Midbrain (tissue), 1 donor: ENCODE results near the gene FBN2.

Experiments used
- DNase-seq: peaks from one replicate; lab custom pipeline; 2025; lab: John Stamatoyannopoulos, UW

The FBN2 gene

DNA sequence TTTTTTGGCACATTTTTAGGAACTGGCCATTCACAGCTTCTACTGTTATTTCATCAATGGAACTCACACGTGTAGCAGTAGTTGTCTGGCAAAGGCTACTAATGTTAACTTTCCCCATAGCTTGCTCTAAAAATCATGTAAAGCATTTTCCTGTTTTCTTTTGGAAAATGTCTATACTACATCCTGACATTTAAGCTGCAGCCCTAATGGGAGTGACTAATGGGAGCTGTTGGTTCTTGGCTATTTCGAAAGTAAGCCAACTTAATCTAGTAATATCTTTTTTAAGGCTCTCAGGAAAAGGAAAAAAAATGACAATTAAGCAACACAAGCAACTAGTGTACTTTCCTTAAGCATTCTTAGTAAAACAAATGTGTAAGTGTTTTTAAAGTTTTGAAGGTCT lies 285.3 kb downstream of the FBN2 start:
- no peak for DNase-seq

GRCh38 chr5:128252196-128252595 lies 285.8 kb downstream of the FBN2 start:
- no peak for DNase-seq

DNA sequence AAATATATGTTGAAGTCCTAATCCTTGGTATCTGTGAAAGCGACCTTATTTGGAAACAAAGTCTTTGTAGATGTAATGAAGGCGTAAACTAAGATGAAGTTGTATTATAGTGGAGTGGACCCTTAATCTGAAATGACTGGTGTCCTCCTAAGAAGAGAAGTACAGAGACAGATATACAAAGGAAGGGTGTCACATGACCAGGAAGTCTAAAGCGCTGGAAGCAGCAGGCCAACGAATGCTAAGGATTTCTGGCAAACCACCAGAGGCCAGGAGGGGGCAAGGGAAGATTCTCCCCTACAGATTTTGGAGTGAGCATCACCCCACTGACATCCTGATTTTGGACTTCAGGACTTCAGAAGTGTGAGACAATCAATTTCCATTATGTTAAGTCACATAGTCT lies 292.1 kb downstream of the FBN2 start:
- no peak for DNase-seq

DNA sequence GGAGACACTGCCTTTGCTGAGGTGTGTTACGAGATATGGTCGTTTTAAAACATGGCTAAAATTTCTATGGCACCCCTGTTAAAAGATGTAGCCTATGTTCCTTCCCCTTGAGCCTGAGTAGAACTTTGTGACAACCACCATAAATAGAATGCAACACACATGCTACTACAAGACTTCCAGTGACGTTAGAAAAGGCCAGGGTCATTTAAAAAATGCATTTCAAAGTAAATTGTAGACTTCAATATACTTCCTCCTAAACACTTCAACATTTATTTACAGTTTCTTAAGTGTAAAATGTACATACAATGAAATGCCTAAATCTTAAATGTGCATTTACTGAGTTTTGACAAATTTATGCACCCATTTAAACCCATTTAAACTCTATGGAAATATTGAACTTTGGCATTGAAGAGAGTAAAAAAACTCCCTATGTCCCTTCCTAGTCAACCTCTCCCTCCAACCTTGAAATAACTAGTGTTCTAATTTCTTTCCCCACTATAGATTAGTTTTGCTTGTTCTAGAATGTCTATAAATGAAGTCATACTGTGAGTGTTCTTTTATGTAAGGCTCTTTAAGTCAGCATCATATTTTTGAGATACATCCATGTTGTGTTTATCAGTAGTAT lies 294.0 kb downstream of the FBN2 start:
- DNase-seq: no peak

- DNase-seq: no peak
Observed at GRCh38 chr5:128241051-128241695, 296.9 kb downstream of the FBN2 start.

- no peak for DNase-seq
Observed at GRCh38 chr5:128237546-128237945, 300.5 kb downstream of the FBN2 start.

GRCh38 chr5:128237000-128237399 lies 301.0 kb downstream of the FBN2 start:
- no peak for DNase-seq

- DNase-seq: no peak
Observed at GRCh38 chr5:128236334-128236733, 301.7 kb downstream of the FBN2 start.

- no peak for DNase-seq
Observed at GRCh38 chr5:128234928-128235641, 303.0 kb downstream of the FBN2 start.

GRCh38 chr5:128228521-128228920 lies 309.5 kb downstream of the FBN2 start:
- no peak for DNase-seq

- DNase-seq: no peak
Observed at GRCh38 chr5:128228008-128228407, 310.0 kb downstream of the FBN2 start.

GRCh38 chr5:128225245-128226030 lies 312.6 kb downstream of the FBN2 start:
- no peak for DNase-seq

DNA sequence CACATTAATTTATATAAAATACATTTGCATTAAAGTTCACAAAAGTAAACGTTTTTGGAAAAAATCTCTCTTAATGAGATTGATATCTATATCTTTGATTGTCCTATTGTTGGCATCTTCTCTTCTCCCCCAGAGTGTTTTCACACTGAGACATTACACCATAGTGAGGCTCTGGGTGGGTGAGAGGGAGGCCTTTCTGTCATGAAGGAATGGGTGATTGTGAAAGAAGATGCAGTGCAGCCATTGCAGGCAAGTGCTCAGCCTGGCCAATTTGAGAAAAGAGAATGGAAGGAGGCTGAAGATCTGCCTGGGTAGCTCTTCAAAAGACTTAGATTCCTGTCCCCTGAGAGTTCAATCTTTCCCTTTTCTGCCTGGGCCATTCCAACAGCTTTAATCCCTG lies 313.7 kb downstream of the FBN2 start:
- DNase-seq: no peak

GRCh38 chr5:128220841-128221240 lies 317.2 kb downstream of the FBN2 start:
- no peak for DNase-seq

DNA sequence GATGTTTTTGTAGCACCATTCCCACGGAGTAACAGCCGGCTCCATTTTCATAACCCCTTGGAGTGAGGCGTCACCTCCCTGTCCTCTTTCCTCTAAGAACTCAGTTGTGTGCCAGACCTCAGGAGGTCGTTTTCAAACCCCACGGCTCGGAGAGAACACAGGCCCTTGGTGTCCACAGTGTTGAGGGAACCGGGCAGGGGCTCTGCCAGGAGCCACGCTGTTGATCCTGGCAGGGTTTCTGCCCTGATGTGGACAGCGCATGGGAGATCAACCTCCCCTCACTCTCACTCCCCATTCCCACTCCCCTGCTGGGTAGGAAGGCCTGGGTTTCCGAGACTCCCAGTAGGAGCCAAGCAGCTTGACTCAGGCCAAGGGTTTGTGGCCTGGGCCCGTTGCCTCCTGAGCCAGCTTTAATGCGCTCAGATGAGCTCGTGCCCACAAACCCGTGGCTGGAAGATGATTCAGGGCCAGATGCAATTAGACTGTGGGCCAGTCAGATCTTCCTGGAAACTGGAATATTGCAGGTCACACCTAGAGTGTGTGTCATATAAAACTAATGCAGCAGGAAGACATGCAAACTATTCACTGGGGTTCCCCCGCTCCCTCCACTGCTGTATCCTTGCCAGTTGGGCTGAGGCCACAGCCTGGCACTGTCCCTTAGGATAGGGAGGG lies 321.0 kb downstream of the FBN2 start:
- peak; percentile 47 for DNase-seq

DNA sequence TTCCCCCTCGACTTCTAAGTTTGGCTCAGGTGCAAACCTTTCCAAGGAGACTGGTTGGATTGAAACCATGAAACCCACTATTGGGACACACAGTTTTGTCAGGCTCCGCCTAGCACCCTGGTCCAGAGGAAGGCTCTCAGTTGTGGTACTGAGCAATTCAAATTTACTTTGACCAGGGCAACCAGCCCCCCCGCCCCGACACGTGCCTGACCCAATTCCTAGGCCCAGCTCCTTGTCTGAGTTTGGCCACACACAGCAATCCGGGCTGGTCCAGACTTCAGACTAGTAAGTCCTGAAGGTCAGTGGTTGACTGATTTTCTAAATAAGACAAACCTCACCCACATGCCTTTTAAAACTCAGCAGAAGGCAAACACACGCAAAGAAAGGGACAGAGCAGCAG lies 321.8 kb downstream of the FBN2 start:
- DNase-seq: no peak

DNA sequence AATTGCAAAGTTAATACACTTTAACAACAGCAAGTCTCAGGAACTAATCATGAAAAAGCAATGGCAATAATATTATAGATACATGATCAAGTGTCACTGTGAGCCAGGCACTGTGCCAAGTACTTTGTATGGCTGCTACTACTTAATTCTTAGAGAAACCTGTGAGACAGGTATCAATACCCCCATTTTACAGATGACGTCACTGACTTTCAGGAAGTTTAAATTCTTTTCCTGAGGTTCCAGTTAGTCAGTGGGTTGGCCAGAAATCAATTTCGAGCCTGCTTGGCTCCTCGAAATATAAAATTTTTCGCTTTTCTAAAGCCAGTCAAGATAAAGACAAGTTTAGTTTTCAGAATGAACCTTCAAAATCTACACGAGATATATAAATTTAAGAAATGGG lies 324.2 kb downstream of the FBN2 start:
- DNase-seq: no peak

GRCh38 chr5:128213340-128213739 lies 324.7 kb downstream of the FBN2 start:
- DNase-seq: peak; percentile 76

- DNase-seq: no peak
Observed at GRCh38 chr5:128212191-128212806, 325.7 kb downstream of the FBN2 start.

DNA sequence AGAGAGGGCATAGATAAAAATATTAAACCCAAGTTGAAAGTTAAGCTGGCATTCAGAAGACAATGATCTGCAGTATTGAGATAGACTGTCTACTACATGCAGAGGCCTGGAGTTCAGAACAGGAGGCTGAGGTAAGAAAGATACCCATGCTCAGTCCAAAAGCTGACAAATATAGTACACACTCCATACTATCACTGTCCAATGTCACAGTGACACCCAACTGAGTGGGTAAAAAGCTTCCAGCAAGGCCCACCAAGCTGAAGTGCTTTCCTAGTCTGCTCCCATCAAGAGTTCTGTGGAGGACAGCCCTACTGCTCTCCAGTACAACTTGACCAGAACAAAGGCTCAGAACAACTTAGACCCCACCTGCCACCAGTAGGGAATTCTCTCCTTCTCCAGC lies 329.6 kb downstream of the FBN2 start:
- no peak for DNase-seq
